Liver (tissue), 9 donors: ENCODE data around the gene ADRA2C. TPM values are rescaled to one million over a fixed set of nuclear protein-coding genes. Genes with fewer than 3 reads are reported as not detected.

Source experiments
- DNase-seq: peaks from one replicate; pipeline ENCODE4 v3.0.0-alpha.2; 2017; ENCODE audit warnings: low spot score
- H3K27ac ChIP-seq, 2 donors: one replicate each; pipeline ENCODE4 v1.7.0; 2013; ENCODE audit warnings: inconsistent platforms in 2 of 2, low read length in 2 of 2, control low read depth in 1 of 2, low read depth in 1 of 2, mild to moderate bottlenecking in 1 of 2
- H3K27me3 ChIP-seq, 4 donors: one replicate each; pipeline versions ENCODE4 v1.6.1 to v1.7.0; 2013; ENCODE audit warnings: low read length in 3 of 4, inconsistent platforms in 1 of 4, mild to moderate bottlenecking in 1 of 4, moderate library complexity in 1 of 4; ENCODE audit not compliant: control insufficient read depth in 4 of 4, insufficient read depth in 4 of 4
- H3K36me3 ChIP-seq, 4 donors: one replicate each; pipeline versions ENCODE4 v1.6.1 to v1.7.0; 2013; ENCODE audit warnings: low read length in 3 of 4, mild to moderate bottlenecking in 3 of 4, low read depth in 1 of 4, moderate library complexity in 1 of 4; ENCODE audit not compliant: control insufficient read depth in 4 of 4, insufficient read depth in 3 of 4
- H3K4me1 ChIP-seq, 4 donors: one replicate each; pipeline versions ENCODE4 v1.6.1 to v1.7.0; 2013; ENCODE audit warnings: low read length in 3 of 4, mild to moderate bottlenecking in 3 of 4, moderate library complexity in 1 of 4; ENCODE audit not compliant: control insufficient read depth in 4 of 4, insufficient read depth in 4 of 4
- H3K4me3 ChIP-seq, 3 donors: one replicate each; pipeline versions ENCODE4 v1.6.1 to v1.7.0; 2013; ENCODE audit warnings: low read length in 3 of 3, control low read depth in 1 of 3, low read depth in 1 of 3, mild to moderate bottlenecking in 1 of 3
- H3K9ac ChIP-seq, 2 donors: one replicate each; pipeline ENCODE4 v1.7.0; 2013; ENCODE audit warnings: low read length in 2 of 2, mild to moderate bottlenecking in 2 of 2, moderate library complexity in 2 of 2, control low read depth in 1 of 2, low read depth in 1 of 2
- H3K9me3 ChIP-seq, 4 donors: one replicate each; pipeline versions ENCODE4 v1.6.1 to v1.7.0; 2013; ENCODE audit warnings: low read length in 3 of 4; ENCODE audit not compliant: control insufficient read depth in 4 of 4
- EGR1 ChIP-seq, 2 donors: IDR thresholded peaks; 2 replicates each; pipeline ENCODE4 v1.6.1; 2016 to 2018; ENCODE audit warnings: antibody characterized with exemption in 2 of 2, low read depth in 2 of 2
- FOXA1 ChIP-seq: IDR thresholded peaks from 2 replicates; pipeline ENCODE4 v1.6.1; 2016; ENCODE audit warnings: antibody characterized with exemption
- FOXA2 ChIP-seq: IDR thresholded peaks from 2 replicates; pipeline ENCODE4 v1.6.1; 2016; ENCODE audit warnings: antibody characterized with exemption
- HNF4A ChIP-seq, 2 donors: conservative IDR thresholded peaks; 2 replicates each; pipeline ENCODE4 v1.6.1; 2016; ENCODE audit warnings: antibody characterized with exemption in 2 of 2, mild to moderate bottlenecking in 2 of 2
- HNF4G ChIP-seq: IDR thresholded peaks from 2 replicates; pipeline ENCODE4 v1.6.1; 2016; ENCODE audit warnings: antibody characterized with exemption
- JUND ChIP-seq, 2 donors: IDR thresholded peaks; 2 replicates each; pipeline ENCODE4 v1.6.1; 2016; ENCODE audit warnings: antibody characterized with exemption in 2 of 2
- MAX ChIP-seq: IDR thresholded peaks from 2 replicates; pipeline ENCODE4 v1.6.1; 2016; ENCODE audit warnings: antibody characterized with exemption
- NR2F2 ChIP-seq: IDR thresholded peaks from 2 replicates; pipeline ENCODE4 v1.6.1; 2016; ENCODE audit warnings: antibody characterized with exemption
- RAD21 ChIP-seq, 2 donors: IDR thresholded peaks; 2 replicates each; pipeline ENCODE4 v1.6.1; 2016; ENCODE audit warnings: antibody characterized with exemption in 2 of 2, mild to moderate bottlenecking in 2 of 2
- REST ChIP-seq: IDR thresholded peaks from 2 replicates; pipeline ENCODE4 v1.6.1; 2016; ENCODE audit warnings: antibody characterized with exemption, mild to moderate bottlenecking
- SP1 ChIP-seq: IDR thresholded peaks from 2 replicates; pipeline ENCODE4 v1.6.1; 2018; ENCODE audit warnings: antibody characterized with exemption, mild to moderate bottlenecking
- TAF1 ChIP-seq: conservative IDR thresholded peaks from 2 replicates; pipeline ENCODE4 v1.6.1; 2016; ENCODE audit warnings: antibody characterized with exemption, mild to moderate bottlenecking
- YY1 ChIP-seq: IDR thresholded peaks from 2 replicates; pipeline ENCODE4 v1.6.1; 2016; ENCODE audit warnings: antibody characterized with exemption, mild to moderate bottlenecking
- ZBTB33 ChIP-seq: IDR thresholded peaks from 2 replicates; pipeline ENCODE4 v1.6.1; 2016; ENCODE audit warnings: antibody characterized with exemption
- WGBS: extraction: QIAGEN DNeasy Blood & Tissue Kit; methylation state at CpG from one replicate; pipeline ENCODE4 v1.1.7; 2013; 5-methylcytosine and 5-hydroxymethylcytosine counted together
- polyA plus RNA-seq, 2 donors: library from polyadenylated mRNA; stranded (reverse) in 1 of 2; unstranded in 1 of 2; fragments of 200-250 nt in 1 of 2; fragments of >200 nt in 1 of 2; fragmentation: Nextera tagmentation in 1 of 2; extraction: Ambion mirVana in 1 of 2; gene quantifications; one replicate each; pipeline versions ENCODE4 v1.2.1 to v1.2.3, GENCODE V29; 2013 to 2015
- total RNA-seq, 2 donors: library from RNA; depleted of rRNA; stranded (reverse); fragments of >200 nt; gene quantifications; one replicate each; pipeline ENCODE4 v1.2.3, GENCODE V29; 2014
- TF ChIP-seq, protein P1 (sequence below): fragments of 150-350 bp; IDR thresholded peaks from 2 replicates; pipeline ENCODE4 v1.5.1; 2017; ENCODE audit warnings: improper control_type of control experiment, low read depth, low read length; ENCODE audit not compliant: missing input control
- donor health status: healthy.
- donor health status: healthy.
- donor health status: healthy.
- donor health status: healthy.
- donor health status: healthy.

The ADRA2C gene
- total and polyA plus RNA-seq, 4 donors, result 0.19 to 1.1 (median 0.28) TPM; not detected in 1

- TF ChIP-seq, protein P1, sequence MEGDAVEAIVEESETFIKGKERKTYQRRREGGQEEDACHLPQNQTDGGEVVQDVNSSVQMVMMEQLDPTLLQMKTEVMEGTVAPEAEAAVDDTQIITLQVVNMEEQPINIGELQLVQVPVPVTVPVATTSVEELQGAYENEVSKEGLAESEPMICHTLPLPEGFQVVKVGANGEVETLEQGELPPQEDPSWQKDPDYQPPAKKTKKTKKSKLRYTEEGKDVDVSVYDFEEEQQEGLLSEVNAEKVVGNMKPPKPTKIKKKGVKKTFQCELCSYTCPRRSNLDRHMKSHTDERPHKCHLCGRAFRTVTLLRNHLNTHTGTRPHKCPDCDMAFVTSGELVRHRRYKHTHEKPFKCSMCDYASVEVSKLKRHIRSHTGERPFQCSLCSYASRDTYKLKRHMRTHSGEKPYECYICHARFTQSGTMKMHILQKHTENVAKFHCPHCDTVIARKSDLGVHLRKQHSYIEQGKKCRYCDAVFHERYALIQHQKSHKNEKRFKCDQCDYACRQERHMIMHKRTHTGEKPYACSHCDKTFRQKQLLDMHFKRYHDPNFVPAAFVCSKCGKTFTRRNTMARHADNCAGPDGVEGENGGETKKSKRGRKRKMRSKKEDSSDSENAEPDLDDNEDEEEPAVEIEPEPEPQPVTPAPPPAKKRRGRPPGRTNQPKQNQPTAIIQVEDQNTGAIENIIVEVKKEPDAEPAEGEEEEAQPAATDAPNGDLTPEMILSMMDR, result no peak
- TF ChIP-seq EGR1 (IDR thresholded peaks at IDR 0.05; ENCODE audit: low read depth in 2 of 2), result no peak
These were observed 19.2 kb upstream of the ADRA2C start (continued) for GRCh38 chr4:3746701-3747580.

GRCh38 chr4:3747581-3747904 lies 18.6 kb upstream of the ADRA2C start:
- no peak overlapping the region for H3K4me3 ChIP-seq
- no peak for DNase-seq
- H3K9ac ChIP-seq, result no peak overlapping the region
- peaks cover 2 to 7% (median 3%) of the 10 kb centered on the region in 4 donors for H3K9me3 ChIP-seq
- H3K36me3 ChIP-seq, result no peaks in the 10 kb centered on the region
- H3K27ac ChIP-seq, result no peak overlapping the region
- peaks cover 0 to 23% (median 5%) of the 10 kb centered on the region in 4 donors for H3K27me3 ChIP-seq
- H3K4me1 ChIP-seq, result no peaks in the 10 kb centered on the region
- TF ChIP-seq RAD21 (IDR thresholded peaks at IDR 0.05) (peak in 1 of 2 donors; percentile 33), JUND (IDR thresholded peaks at IDR 0.05) (no peak), NR2F2 (no peak)
- TF ChIP-seq, protein P1, result peak; percentile 32
- WGBS, result 16% methylated on average over 16 of the region's 16 CpGs

GRCh38 chr4:3748136-3748898 lies 17.9 kb upstream of the ADRA2C start:
- H3K4me3 ChIP-seq, result no peak overlapping the region
- no peak overlapping the region for H3K27ac ChIP-seq
- H3K27me3 ChIP-seq, result peaks cover 0 to 15% (median 5%) of the 10 kb centered on the region in 4 donors
- no peaks in the 10 kb centered on the region for H3K4me1 ChIP-seq
- no peak overlapping the region for H3K9ac ChIP-seq
- no peak for TF ChIP-seq HNF4A (conservative IDR thresholded peaks at IDR 0.05)
- no peak for TF ChIP-seq MAX
- no peak for TF ChIP-seq JUND (IDR thresholded peaks at IDR 0.05)
- no peak for TF ChIP-seq YY1
- no peak for TF ChIP-seq RAD21 (IDR thresholded peaks at IDR 0.05)
- TF ChIP-seq TAF1, result no peak
- TF ChIP-seq ZBTB33, result no peak
- TF ChIP-seq FOXA1, result no peak
- TF ChIP-seq SP1, result no peak
- TF ChIP-seq REST, result no peak
- no peak for TF ChIP-seq EGR1 (IDR thresholded peaks at IDR 0.05; ENCODE audit: low read depth in 2 of 2)
- TF ChIP-seq, protein P1, result no peak
- no peak for TF ChIP-seq FOXA2
- no peak for TF ChIP-seq HNF4G
- H3K9me3 ChIP-seq, result no peaks in the 10 kb centered on the region
- WGBS, result 63% methylated on average over 17 of the region's 17 CpGs
- no peak for DNase-seq
- no peaks in the 10 kb centered on the region for H3K36me3 ChIP-seq
